Neuronal stem cell (in vitro differentiated cells): Measurements from ENCODE around the gene MTX2.

Source experiments
- DNase-seq: peaks from one replicate; pipeline ENCODE4 v3.0.0-alpha.2; 2013; ENCODE audit warnings: low spot score
- H2AFZ ChIP-seq: one replicate; pipeline ENCODE4 v1.6.1; 2013; ENCODE audit warnings: mild to moderate bottlenecking, low read length, inconsistent platforms
- H2AK5ac ChIP-seq: 2 replicates; pipeline ENCODE4 v1.6.1; 2013; ENCODE audit warnings: low read depth, mild to moderate bottlenecking, inconsistent platforms, low read length, moderate library complexity, mixed read lengths
- H2BK120ac ChIP-seq: 2 replicates; pipeline ENCODE4 v1.6.1; 2013; ENCODE audit warnings: low read depth, mild to moderate bottlenecking, inconsistent platforms, low read length, moderate library complexity, mixed read lengths
- H2BK12ac ChIP-seq: one replicate; pipeline ENCODE4 v1.6.1; 2013; ENCODE audit warnings: low read length, inconsistent platforms
- H2BK15ac ChIP-seq: 2 replicates; pipeline ENCODE4 v1.6.1; 2013; ENCODE audit warnings: mild to moderate bottlenecking, low read length, inconsistent platforms, mixed read lengths
- H2BK5ac ChIP-seq: one replicate; pipeline ENCODE4 v1.6.1; 2013; ENCODE audit warnings: inconsistent platforms, mild to moderate bottlenecking, low read length, moderate library complexity
- H3K14ac ChIP-seq: one replicate; pipeline ENCODE4 v1.6.1; 2013; ENCODE audit warnings: low read length, inconsistent platforms
- H3K18ac ChIP-seq: 2 replicates; pipeline ENCODE4 v1.6.1; 2013; ENCODE audit warnings: low read length, inconsistent platforms
- H3K23ac ChIP-seq: 2 replicates; pipeline ENCODE4 v1.6.1; 2013; ENCODE audit warnings: low read depth, mild to moderate bottlenecking, mixed read lengths, low read length, inconsistent platforms; ENCODE audit not compliant: poor library complexity
- H3K27ac ChIP-seq: replicated peaks from 3 replicates; pipeline ENCODE4 v1.5.1; 2013; ENCODE audit warnings: low read length, inconsistent platforms
- H3K27me3 ChIP-seq, 3 experiments: 2 replicates each; pipeline ENCODE4 v1.6.1; 2013; ENCODE audit warnings: low read length in 3 of 3, mild to moderate bottlenecking in 2 of 3, inconsistent platforms in 1 of 3, low read depth in 1 of 3, mixed read lengths in 1 of 3, moderate library complexity in 1 of 3; ENCODE audit not compliant: control insufficient read depth in 3 of 3, insufficient read depth in 3 of 3
- H3K36me3 ChIP-seq, 2 donors: replicated peaks in 1 of 2; 2 replicates each; pipeline ENCODE4 v1.6.1; 2013; ENCODE audit warnings: low read length in 2 of 2; ENCODE audit not compliant: control insufficient read depth in 2 of 2, insufficient read depth in 2 of 2
- H3K4ac ChIP-seq: 2 replicates; pipeline ENCODE4 v1.6.1; 2013; ENCODE audit warnings: inconsistent platforms, mild to moderate bottlenecking, low read length, moderate library complexity
- H3K4me1 ChIP-seq, 2 donors: 1 replicate in 1 of 2; 2 replicates in 1 of 2; pipeline ENCODE4 v1.6.1; 2013; ENCODE audit warnings: low read length in 2 of 2, low read depth in 1 of 2; ENCODE audit not compliant: control insufficient read depth in 2 of 2, insufficient read depth in 1 of 2
- H3K4me2 ChIP-seq: one replicate; pipeline ENCODE4 v1.6.1; 2013; ENCODE audit warnings: mild to moderate bottlenecking, low read length, inconsistent platforms; ENCODE audit not compliant: insufficient read depth, poor library complexity, severe bottlenecking
- H3K4me3 ChIP-seq, 2 donors: 2 replicates each; pipeline ENCODE4 v1.5.1; 2013; ENCODE audit warnings: low read length in 2 of 2, mild to moderate bottlenecking in 2 of 2, inconsistent platforms in 1 of 2, moderate library complexity in 1 of 2
- H3K79me1 ChIP-seq: one replicate; pipeline ENCODE4 v1.6.1; 2013; ENCODE audit warnings: low read depth, mild to moderate bottlenecking, inconsistent platforms, low read length, moderate library complexity
- H3K9ac ChIP-seq: one replicate; pipeline ENCODE4 v1.6.1; 2013; ENCODE audit warnings: mild to moderate bottlenecking, low read depth, low read length, inconsistent platforms; ENCODE audit not compliant: poor library complexity
- H3K9me3 ChIP-seq, 2 donors: replicated peaks in 1 of 2; 2 replicates each; pipeline versions ENCODE3 to v1.6.1; 2013; ENCODE audit warnings: low read length in 2 of 2, mild to moderate bottlenecking in 2 of 2, inconsistent platforms in 1 of 2, low read depth in 1 of 2, mixed read lengths in 1 of 2, moderate library complexity in 1 of 2; ENCODE audit not compliant: control insufficient read depth in 2 of 2, insufficient read depth in 1 of 2
- H4K8ac ChIP-seq: one replicate; pipeline ENCODE4 v1.6.1; 2013; ENCODE audit warnings: low read depth, mild to moderate bottlenecking, inconsistent platforms, low read length, moderate library complexity
- H4K91ac ChIP-seq: one replicate; pipeline ENCODE4 v1.6.1; 2013; ENCODE audit warnings: low read length, low read depth, mild to moderate bottlenecking, inconsistent platforms; ENCODE audit not compliant: poor library complexity
- WGBS, 2 donors: extraction: QIAGEN DNeasy Blood & Tissue Kit; methylation state at CpG; one replicate each; pipeline ENCODE4 v1.1.7; 2013; ENCODE audit warnings: missing lambda C conversion rate in 2 of 2, mixed read lengths in 1 of 2; ENCODE audit not compliant: insufficient read length in 2 of 2, insufficient replicate concordance in 1 of 2; ENCODE audit errors: extremely low coverage in 2 of 2; 5-methylcytosine and 5-hydroxymethylcytosine counted together

MTX2 gene

DNA sequence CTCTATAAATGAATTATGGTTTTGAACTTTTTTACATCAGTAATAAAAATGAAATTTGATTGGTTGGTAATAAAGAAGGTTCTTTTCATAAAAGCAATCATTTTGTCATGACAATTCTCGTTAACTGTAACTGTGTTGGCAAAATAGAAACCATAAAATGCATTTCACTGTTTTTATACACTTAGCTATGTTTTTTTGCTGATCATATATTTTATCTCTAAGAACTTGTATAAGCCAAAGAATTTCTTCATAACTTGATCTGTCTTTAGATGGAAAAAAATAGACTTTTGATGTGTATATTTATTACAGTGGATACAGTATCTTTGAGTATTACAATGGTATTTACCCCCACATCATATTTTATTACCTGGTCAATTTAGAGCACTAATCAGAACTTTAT, 9.7 kb downstream of the MTX2 start:
- Histone ChIP-seq H3K4me3 (no peak overlapping the region), H3K9me3 (no peaks in the 10 kb centered on the region), H3K36me3 (no peaks in the 10 kb centered on the region), H4K8ac (no peak overlapping the region), H3K27ac (no peak overlapping the region), H3K4me2 (no peak overlapping the region), H3K9ac (no peak overlapping the region), H3K23ac (no peak overlapping the region), H2BK120ac (no peak overlapping the region), H4K91ac (no peak overlapping the region), H2AFZ (no peak overlapping the region), H3K4ac (no peak overlapping the region), H3K27me3 (no peaks in the 10 kb centered on the region), H2BK15ac (no peak overlapping the region), H2BK5ac (no peak overlapping the region), H2AK5ac (no peak overlapping the region), H3K79me1 (no peaks in the 10 kb centered on the region), H2BK12ac (no peak overlapping the region), H3K14ac (no peak overlapping the region), H3K4me1 (no peaks in the 10 kb centered on the region), H3K18ac (no peak overlapping the region)
- WGBS, 2 donors: no CpG with 5 or more reads among the region's 1 CpG
- DNase-seq: no peak

DNA sequence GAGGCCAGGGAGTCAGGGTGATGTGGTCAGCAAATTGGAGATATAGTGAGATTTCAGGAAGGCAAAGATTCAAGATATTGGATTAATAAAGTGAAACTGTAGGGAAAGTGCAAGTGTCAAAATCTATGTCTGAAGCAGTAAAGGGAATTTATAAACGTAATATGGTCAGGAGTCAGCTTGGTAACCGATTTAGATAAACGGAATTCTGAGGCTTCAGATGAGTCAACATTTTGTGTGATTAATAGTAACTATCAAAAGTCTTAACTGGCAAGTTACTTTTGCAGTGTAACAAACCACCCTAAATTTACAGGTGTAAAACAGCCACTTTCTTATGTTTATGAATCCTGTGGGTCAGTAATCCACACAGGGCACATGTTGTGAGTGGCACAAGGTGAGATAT, 10.9 kb downstream of the MTX2 start:
- Histone ChIP-seq H2BK15ac (no peak overlapping the region), H3K27me3 (no peaks in the 10 kb centered on the region), H2BK12ac (no peak overlapping the region), H3K4me3 (no peak overlapping the region), H3K14ac (no peak overlapping the region), H2BK5ac (no peak overlapping the region), H3K23ac (no peak overlapping the region), H3K79me1 (no peaks in the 10 kb centered on the region), H2AFZ (no peak overlapping the region), H3K9me3 (no peaks in the 10 kb centered on the region), H3K27ac (no peak overlapping the region), H2AK5ac (no peak overlapping the region), H2BK120ac (no peak overlapping the region), H3K18ac (no peak overlapping the region), H3K4ac (no peak overlapping the region), H4K91ac (no peak overlapping the region), H3K4me2 (no peak overlapping the region), H3K4me1 (no peaks in the 10 kb centered on the region), H4K8ac (no peak overlapping the region), H3K36me3 (no peaks in the 10 kb centered on the region), H3K9ac (no peak overlapping the region)
- no peak for DNase-seq
- no CpG with 5 or more reads among the region's 3 CpGs for WGBS, 2 donors

- Histone ChIP-seq H3K4me1 (no peaks in the 10 kb centered on the region), H3K4ac (no peak overlapping the region), H3K4me3 (no peak overlapping the region), H3K79me1 (no peaks in the 10 kb centered on the region), H3K27me3 (no peaks in the 10 kb centered on the region), H3K4me2 (no peak overlapping the region), H3K9ac (no peak overlapping the region), H3K27ac (no peak overlapping the region), H2AFZ (no peak overlapping the region), H3K18ac (no peak overlapping the region), H3K9me3 (no peaks in the 10 kb centered on the region), H2BK120ac (no peak overlapping the region), H2BK15ac (no peak overlapping the region), H4K91ac (no peak overlapping the region), H2BK12ac (no peak overlapping the region), H3K36me3 (no peaks in the 10 kb centered on the region), H3K23ac (no peak overlapping the region), H4K8ac (no peak overlapping the region), H3K14ac (no peak overlapping the region), H2BK5ac (no peak overlapping the region), H2AK5ac (no peak overlapping the region)
- no CpG with 5 or more reads among the region's 3 CpGs for WGBS, 2 donors
- DNase-seq: no peak
Measured at GRCh38 chr2:176280867-176281658, 11.8 kb downstream of the MTX2 start.

DNA sequence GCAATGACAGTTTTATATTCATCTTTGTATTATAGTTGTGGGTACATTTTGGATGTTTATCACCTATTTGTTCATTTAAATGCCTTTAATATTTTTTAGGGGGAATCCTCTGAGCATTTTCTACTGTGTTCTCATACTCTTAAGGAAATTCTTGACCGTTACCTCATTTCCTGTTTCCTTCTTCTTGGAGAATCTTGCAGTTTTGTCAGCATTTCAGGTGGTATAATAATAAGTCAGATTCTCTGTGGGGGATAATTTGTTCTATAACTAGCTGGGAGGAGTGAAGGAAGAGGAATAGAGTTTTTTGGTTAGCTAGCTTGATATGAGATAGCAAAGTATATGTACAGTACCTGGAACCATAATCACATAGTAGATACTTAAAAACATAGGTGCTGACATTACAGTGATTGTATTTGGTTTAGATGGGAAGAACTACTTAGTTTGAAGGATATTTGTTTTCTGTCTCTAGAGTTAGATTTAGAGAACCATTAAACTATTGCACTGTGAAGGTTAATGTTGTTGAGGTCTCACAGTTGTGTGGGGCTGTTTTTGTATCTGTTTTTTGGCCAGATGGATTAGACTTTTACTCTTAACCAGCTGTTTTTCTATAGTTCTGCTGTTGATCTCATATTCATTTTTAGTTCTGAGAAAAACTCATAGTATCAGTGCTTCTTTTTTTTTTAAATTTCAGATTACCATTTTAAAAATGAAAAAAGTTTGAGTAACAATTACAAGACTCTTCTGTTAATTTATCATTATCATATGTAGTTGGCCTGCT, 14.2 kb downstream of the MTX2 start:
- DNase-seq: no peak
- no peaks in the 10 kb centered on the region for H3K27me3 ChIP-seq
- no peak overlapping the region for H3K4me2 ChIP-seq
- no peak overlapping the region for H3K27ac ChIP-seq
- no peaks in the 10 kb centered on the region for H3K9me3 ChIP-seq
- no peaks in the 10 kb centered on the region for H3K36me3 ChIP-seq
- H4K91ac ChIP-seq: no peak overlapping the region
- H3K79me1 ChIP-seq: no peaks in the 10 kb centered on the region
- no peak overlapping the region for H3K9ac ChIP-seq
- no peak overlapping the region for H3K4me3 ChIP-seq
- H3K18ac ChIP-seq: no peak overlapping the region
- no CpG with 5 or more reads among the region's 1 CpG for WGBS, 2 donors
- no peak overlapping the region for H4K8ac ChIP-seq
- H3K4ac ChIP-seq: no peak overlapping the region
- no peak overlapping the region for H3K14ac ChIP-seq
- H3K23ac ChIP-seq: no peak overlapping the region
- no peak overlapping the region for H2BK5ac ChIP-seq
- H2BK15ac ChIP-seq: no peak overlapping the region
- no peaks in the 10 kb centered on the region for H3K4me1 ChIP-seq
- no peak overlapping the region for H2AFZ ChIP-seq
- H2BK120ac ChIP-seq: no peak overlapping the region
- no peak overlapping the region for H2AK5ac ChIP-seq
- no peak overlapping the region for H2BK12ac ChIP-seq
